OCI-LY7 (cell line): ENCODE measurements around the gene HSD17B1. TPM values are rescaled to one million over a fixed set of nuclear protein-coding genes. Genes with fewer than 3 reads are reported as not detected.
A peak's percentile ranks its signal among the peaks of the same experiment; 100 is the strongest.

Experiments used
- BruUV-seq: library from RNA; stranded (reverse); fragments of 400-500 nt; replicated peaks from 2 replicates; lab custom pipeline; 2021; lab: Mats Ljungman, UMichigan
- CTCF ChIA-PET: fragments of 300-600 bp; sonication (Branson Sonifier 250); formaldehyde crosslinking; loops from one replicate; lab custom pipeline; 2022; ENCODE audit warnings: antibody characterized with exemption; ENCODE audit not compliant: unreplicated experiment; lab: Charles Lee
- POLR2A ChIA-PET: fragments of 300-600 bp; sonication (Branson Sonifier 250); formaldehyde crosslinking; loops from one replicate; lab custom pipeline; 2022; ENCODE audit warnings: antibody characterized with exemption; lab: Charles Lee
- DNase-seq: peaks from one replicate; pipeline ENCODE4 v3.0.0-alpha.2; 2015; ENCODE audit warnings: low spot score
- H2AFZ ChIP-seq: fragments of 200-600 bp; sonication (generic), shearing (Covaris generic); 2 replicates; pipeline ENCODE4 v1.6.1; 2014; ENCODE audit warnings: mild to moderate bottlenecking, antibody characterized with exemption, low read length, moderate library complexity
- H3K27ac ChIP-seq: fragments of 200-600 bp; sonication (generic); 2 replicates; pipeline ENCODE4 v1.5.1; 2014; ENCODE audit warnings: mixed run types, low read depth, mild to moderate bottlenecking, moderate library complexity, low read length, inconsistent platforms; ENCODE audit not compliant: poor library complexity, severe bottlenecking
- H3K36me3 ChIP-seq: fragments of 200-600 bp; sonication (generic); 2 replicates; pipeline ENCODE4 v1.6.1; 2014; ENCODE audit warnings: mild to moderate bottlenecking, antibody characterized with exemption, low read length, moderate library complexity, mixed read lengths; ENCODE audit not compliant: insufficient read depth
- H3K4me1 ChIP-seq: fragments of 200-600 bp; sonication (generic); 2 replicates; pipeline ENCODE4 v1.5.1; 2014; ENCODE audit warnings: mild to moderate bottlenecking, low read length; ENCODE audit not compliant: insufficient read depth, poor library complexity, severe bottlenecking
- H3K4me2 ChIP-seq: fragments of 200-600 bp; sonication (generic); 2 replicates; pipeline ENCODE4 v1.6.1; 2014; ENCODE audit warnings: mild to moderate bottlenecking, low read length
- H3K4me3 ChIP-seq: fragments of 200-600 bp; sonication (generic); 2 replicates; pipeline ENCODE4 v1.5.1; 2014; ENCODE audit warnings: mild to moderate bottlenecking, low read depth, low read length; ENCODE audit not compliant: poor library complexity, severe bottlenecking
- H3K79me2 ChIP-seq: fragments of 200-600 bp; sonication (generic); 2 replicates; pipeline ENCODE4 v1.6.1; 2016; ENCODE audit warnings: low read depth, mild to moderate bottlenecking, low read length, moderate library complexity, mixed read lengths; ENCODE audit not compliant: insufficient read depth
- H3K9me2 ChIP-seq: fragments of 200-600 bp; sonication (generic); 2 replicates; pipeline ENCODE4 v1.6.1; 2016; ENCODE audit warnings: mild to moderate bottlenecking, low read length, mixed read lengths; ENCODE audit not compliant: insufficient read depth
- H3K9me3 ChIP-seq: fragments of 200-600 bp; sonication (generic); 2 replicates; pipeline ENCODE4 v1.6.1; 2014; ENCODE audit warnings: mild to moderate bottlenecking, mixed run types, low read length, mixed read lengths
- H4K20me1 ChIP-seq: fragments of 200-600 bp; sonication (generic); 2 replicates; pipeline ENCODE4 v1.6.1; 2014; ENCODE audit warnings: mild to moderate bottlenecking, antibody characterized with exemption, low read length, moderate library complexity, mixed read lengths; ENCODE audit not compliant: insufficient read depth
- EZH2phosphoT487 ChIP-seq: fragments of 200-600 bp; sonication (generic); IDR thresholded peaks from 2 replicates; pipeline ENCODE4 v1.6.1; 2018; ENCODE audit warnings: low read depth, borderline replicate concordance, mild to moderate bottlenecking, mixed run types, antibody characterized with exemption, low read length, moderate library complexity, mixed read lengths
- intact Hi-C: fragments of 100-400 bp; cut with micrococcal nuclease; formaldehyde crosslinking; loops from one replicate; pipeline ENCODE4 v1.10.0; 2022; ENCODE audit not compliant: unreplicated experiment
- total RNA-seq, 2 experiments: library from RNA; depleted of rRNA in 1 of 2; stranded (reverse); fragments of >200 nt in 1 of 2; shearing (Covaris generic) in 1 of 2; gene quantifications; 2 replicates each; pipeline ENCODE4 v1.2.3, GENCODE V29; 2014 to 2022
- TF ChIP-seq, protein P1 (sequence below): fragments of 200-600 bp; sonication (generic); conservative IDR thresholded peaks from 2 replicates; pipeline ENCODE4 v1.5.1; 2014; ENCODE audit warnings: mild to moderate bottlenecking, antibody characterized with exemption, low read length, moderate library complexity, mixed read lengths

HSD17B1 gene
- total RNA-seq, 2 experiments from 2014 or later: 2.2 to 2.5 TPM

DNA sequence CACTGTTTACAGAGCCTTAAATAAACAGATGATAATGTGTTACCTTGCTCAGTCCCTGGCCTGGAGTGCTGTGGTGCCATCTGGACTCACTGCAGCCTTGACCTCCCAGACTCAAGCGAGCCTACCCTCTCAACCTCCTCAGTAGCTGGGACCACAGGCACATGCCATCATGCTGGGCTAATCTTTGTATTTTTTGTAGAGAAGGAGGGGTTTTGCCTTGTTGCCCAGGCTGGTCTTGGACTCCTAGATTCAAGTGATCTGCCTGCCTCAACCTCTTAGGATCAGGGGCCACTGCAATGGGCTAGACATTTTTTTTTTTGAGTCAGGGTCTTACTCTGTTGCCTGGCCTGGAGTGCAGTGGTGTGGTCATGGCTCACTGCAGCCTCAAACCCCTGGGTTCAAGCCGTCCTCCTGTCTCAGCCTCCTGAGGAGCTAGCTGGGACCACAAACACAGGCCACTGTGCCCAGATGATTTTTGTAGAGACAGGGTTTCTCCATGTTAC, 21.7 kb upstream of the HSD17B1 start:
- no TSS peak for BruUV-seq
- Histone ChIP-seq H3K4me1 (peaks cover 30% of the 10 kb centered on the region), H2AFZ (peak overlapping the region; percentile 56), H3K27ac (peak overlapping the region; percentile 45), H4K20me1 (no peaks in the 10 kb centered on the region), H3K9me2 (no peaks in the 10 kb centered on the region), H3K36me3 (no peaks in the 10 kb centered on the region), H3K4me3 (no peak overlapping the region), H3K79me2 (no peaks in the 10 kb centered on the region), H3K4me2 (peak overlapping the region; percentile 59), H3K9me3 (no peaks in the 10 kb centered on the region)
- intact Hi-C loops: no loop called here
- ChIA-PET CTCF (no interaction called here), POLR2A (interaction anchor here (1.4 kb wide), 1 partner anchor 124 kb away, joined by 8 read pairs; no protein-coding TSS in a partner anchor)
- DNase-seq: no peak
- TF ChIP-seq, protein P1, sequence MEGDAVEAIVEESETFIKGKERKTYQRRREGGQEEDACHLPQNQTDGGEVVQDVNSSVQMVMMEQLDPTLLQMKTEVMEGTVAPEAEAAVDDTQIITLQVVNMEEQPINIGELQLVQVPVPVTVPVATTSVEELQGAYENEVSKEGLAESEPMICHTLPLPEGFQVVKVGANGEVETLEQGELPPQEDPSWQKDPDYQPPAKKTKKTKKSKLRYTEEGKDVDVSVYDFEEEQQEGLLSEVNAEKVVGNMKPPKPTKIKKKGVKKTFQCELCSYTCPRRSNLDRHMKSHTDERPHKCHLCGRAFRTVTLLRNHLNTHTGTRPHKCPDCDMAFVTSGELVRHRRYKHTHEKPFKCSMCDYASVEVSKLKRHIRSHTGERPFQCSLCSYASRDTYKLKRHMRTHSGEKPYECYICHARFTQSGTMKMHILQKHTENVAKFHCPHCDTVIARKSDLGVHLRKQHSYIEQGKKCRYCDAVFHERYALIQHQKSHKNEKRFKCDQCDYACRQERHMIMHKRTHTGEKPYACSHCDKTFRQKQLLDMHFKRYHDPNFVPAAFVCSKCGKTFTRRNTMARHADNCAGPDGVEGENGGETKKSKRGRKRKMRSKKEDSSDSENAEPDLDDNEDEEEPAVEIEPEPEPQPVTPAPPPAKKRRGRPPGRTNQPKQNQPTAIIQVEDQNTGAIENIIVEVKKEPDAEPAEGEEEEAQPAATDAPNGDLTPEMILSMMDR: no peak
- TF ChIP-seq EZH2phosphoT487: no peak

- peaks cover 30% of the 10 kb centered on the region for H3K4me1 ChIP-seq
- no peaks in the 10 kb centered on the region for H3K9me3 ChIP-seq
- no TSS peak for BruUV-seq
- H3K4me2 ChIP-seq: peak overlapping the region; percentile 64
- DNase-seq: peak; percentile 32
- H3K79me2 ChIP-seq: peaks cover under 1% of the 10 kb centered on the region; the same call in 1 of the 2 replicates
- ChIA-PET POLR2A (interaction anchor here (1.4 kb wide), 1 partner anchor 514 kb away, joined by 3 read pairs; the partner anchor contains the start of gene DNAJC7), CTCF (no interaction called here)
- no peaks in the 10 kb centered on the region for H3K9me2 ChIP-seq
- TF ChIP-seq EZH2phosphoT487: no peak
- TF ChIP-seq, protein P1: no peak
- peak overlapping the region; percentile 56; the same call in 1 of the 2 replicates for H2AFZ ChIP-seq
- no peak overlapping the region for H3K4me3 ChIP-seq
- intact Hi-C loops: no loop called here
- no peak overlapping the region for H3K27ac ChIP-seq
- H3K36me3 ChIP-seq: no peaks in the 10 kb centered on the region
- no peaks in the 10 kb centered on the region for H4K20me1 ChIP-seq
Measured at GRCh38 chr17:42531455-42532354, 21.0 kb upstream of the HSD17B1 start.
